H4 (cell line): ENCODE data around the gene SPATA2. TPM values are rescaled to one million over a fixed set of nuclear protein-coding genes. Genes with fewer than 3 reads are reported as not detected.
"Not testable (repeated sequence)": the region's sequence is repeated elsewhere in the genome, so short reads cannot be mapped to it uniquely, and the experiment has no call there.

Experiments
- DNase-seq: peaks from one replicate; pipeline ENCODE4 v3.0.0-alpha.2; 2015; ENCODE audit warnings: low spot score
- total RNA-seq: library from RNA; depleted of rRNA; stranded (reverse); fragments of >200 nt; shearing (Covaris generic); gene quantifications from 2 replicates; pipeline ENCODE4 v1.2.3, GENCODE V29; 2014; rRNA removed

SPATA2 gene, protein sequence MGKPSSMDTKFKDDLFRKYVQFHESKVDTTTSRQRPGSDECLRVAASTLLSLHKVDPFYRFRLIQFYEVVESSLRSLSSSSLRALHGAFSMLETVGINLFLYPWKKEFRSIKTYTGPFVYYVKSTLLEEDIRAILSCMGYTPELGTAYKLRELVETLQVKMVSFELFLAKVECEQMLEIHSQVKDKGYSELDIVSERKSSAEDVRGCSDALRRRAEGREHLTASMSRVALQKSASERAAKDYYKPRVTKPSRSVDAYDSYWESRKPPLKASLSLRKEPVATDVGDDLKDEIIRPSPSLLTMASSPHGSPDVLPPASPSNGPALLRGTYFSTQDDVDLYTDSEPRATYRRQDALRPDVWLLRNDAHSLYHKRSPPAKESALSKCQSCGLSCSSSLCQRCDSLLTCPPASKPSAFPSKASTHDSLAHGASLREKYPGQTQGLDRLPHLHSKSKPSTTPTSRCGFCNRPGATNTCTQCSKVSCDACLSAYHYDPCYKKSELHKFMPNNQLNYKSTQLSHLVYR
- total RNA-seq: 3.2 and 3.3 TPM in 2 replicates

DNA sequence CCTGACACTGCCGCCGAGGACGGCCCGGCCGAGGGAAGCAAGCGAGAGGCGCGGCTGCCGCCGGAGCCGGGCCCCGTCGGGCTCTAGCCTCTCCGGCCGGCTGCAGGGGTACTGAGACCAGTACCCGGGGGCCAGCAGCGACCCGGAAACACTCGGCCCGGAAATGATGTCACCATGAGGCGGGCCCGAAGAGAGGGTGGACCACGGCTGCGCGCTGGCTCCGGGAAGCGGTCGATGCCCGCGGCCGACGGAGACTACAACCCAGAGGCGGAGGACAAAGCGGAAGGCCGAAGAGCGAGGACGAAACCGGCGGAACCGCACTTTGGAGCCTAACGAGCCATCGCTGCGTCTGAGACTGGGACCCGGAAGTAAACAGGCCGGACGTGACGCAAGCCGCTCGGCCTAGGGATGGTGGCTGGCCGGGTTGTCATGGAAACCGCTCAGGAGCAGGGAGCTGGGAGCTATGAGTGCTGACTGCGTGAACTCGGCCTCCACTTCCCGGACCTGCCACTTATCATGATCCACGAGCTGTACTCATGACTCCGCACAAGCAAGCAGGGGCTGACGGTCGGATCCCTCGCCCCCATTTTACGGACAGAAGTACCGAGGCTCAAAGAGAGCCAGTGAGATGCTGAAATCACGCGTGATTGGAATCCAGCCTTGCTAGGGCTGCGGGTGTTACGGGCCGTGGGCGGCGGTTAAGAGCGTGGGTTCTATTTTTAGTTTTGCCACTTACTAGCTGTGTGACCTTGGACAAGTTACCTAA lies at the start of gene SPATA2:
SPATA2 (minus strand) TSS at position 150 of the 766 bp plus-strand sequence. CDS start 7,039 bp downstream, outside the sequence.
- peak; percentile 93 for DNase-seq

DNA sequence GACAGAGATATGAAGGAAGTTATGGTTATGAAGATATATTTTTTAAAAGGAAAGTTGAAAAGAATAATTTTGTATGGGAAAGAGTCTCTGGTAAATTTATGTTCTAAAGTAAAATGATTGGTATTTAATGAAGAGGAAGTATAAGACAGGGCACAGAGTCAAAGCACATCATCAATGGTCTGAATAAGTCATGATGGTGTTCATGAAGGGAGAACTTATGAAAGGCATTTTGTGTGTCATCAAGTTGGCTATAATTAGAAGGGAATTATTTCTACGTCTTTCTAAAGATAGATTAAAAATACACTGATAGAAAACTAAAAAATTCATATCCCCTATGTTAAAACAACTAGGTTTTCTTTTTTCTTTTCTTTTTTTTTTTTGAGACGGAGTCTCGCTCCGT lies 46.1 kb upstream of the SPATA2 start:
- DNase-seq: no peak

DNA sequence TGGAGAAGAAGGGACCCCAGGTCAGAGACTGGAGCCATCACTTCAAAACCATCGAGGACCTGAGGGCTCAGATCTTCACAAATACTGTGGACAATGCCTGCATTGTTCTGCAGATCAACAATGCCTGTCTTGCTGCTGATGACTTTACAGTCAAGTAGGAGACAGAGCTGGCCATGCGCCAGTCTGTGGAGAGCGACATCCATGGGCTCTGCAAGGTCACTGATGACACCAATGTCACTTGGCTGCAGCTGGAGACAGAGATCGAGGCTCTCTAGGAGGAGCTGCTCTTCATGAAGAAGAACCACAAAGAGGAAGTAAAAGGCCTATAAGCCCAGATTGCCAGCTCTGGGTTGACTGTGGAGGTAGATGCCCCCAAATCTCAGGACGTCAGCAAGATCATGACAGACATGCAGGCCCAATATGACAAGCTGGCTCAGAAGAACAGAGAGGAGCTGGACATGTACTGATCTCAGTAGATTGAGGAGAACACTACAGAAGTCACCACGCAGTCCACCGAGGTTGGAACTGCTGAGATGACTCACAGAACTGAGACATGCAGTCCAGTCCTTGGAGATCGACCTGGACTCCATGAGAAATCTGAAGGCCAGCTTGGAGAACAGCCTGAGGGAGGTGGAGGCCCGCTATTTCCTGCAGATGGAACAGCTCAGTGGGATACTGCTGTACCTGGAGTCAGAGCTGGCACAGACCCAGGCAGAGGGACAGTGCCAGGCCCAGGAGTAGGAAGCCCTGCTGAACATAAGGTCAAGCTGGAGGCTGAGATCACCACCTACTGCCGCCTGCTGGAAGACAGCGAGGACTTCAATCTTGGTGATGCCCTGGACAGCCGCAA lies 42.0 kb upstream of the SPATA2 start:
- DNase-seq: not testable (repeated sequence)

DNA sequence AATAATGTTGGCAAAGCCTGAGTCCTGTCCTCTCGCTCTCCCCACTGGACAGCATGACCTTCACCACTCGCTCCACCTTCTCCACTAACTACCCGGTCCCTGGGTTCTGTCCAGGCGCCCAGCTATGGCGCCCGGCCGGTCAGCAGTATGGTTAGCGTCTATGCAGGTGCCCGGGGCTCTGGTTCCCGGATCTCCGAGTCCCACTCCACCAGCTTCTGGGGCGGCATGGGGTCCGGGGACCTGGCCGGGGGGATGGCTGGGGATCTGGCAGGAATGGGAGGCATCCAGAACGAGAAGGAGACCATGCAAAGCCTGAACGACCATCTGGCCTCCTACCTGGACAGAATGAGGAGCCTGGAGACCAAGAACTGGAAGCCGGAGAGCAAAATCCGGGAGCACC lies 41.4 kb upstream of the SPATA2 start:
- DNase-seq: no peak

DNA sequence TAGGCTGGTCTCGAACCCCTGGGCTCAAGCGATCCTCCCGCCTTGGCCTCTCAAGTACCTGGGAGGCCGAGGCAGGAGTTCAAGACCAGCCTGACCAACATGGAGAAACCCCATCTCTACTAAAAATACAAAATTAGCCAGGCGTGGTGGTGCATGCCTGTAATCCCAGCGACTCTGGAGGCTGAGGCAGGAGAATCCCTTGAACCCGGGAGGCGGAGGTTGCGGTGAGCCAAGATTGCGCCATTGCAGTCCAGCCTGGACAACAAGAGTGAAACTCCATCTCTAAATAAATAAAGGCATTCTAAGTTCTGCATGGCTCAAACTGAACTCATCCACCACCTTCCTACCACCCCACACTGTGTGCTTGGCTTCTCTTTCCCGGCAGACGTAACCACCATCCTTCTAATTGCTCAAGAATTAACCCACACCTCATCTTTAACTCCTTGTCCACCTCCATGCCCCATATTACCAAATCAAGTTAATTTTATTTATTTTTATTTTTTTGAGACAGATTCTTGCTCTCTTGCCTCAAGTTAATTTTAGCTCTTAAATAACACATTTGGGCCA lies 40.6 kb upstream of the SPATA2 start:
- DNase-seq: not testable (repeated sequence)

DNA sequence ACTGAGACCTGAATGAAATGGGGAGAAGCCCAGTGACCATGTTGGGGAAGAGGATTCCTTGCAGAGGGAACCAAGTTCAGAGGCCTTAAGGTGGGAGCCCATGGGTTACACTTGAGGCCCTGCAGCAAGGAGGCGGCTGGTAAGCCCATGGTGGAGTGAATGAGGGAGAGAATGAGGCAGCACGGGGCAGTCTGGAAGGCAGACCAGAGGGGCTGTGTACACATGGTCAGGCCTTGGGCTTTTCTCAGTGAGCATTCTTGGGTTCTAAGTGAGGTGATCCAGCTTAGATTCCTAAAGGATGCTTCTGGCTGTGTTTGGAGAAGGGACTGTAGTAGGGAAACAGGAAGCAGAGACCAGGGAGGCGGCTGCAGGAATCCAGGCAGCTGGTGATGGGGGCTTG lies 39.8 kb upstream of the SPATA2 start:
- DNase-seq: no peak

DNA sequence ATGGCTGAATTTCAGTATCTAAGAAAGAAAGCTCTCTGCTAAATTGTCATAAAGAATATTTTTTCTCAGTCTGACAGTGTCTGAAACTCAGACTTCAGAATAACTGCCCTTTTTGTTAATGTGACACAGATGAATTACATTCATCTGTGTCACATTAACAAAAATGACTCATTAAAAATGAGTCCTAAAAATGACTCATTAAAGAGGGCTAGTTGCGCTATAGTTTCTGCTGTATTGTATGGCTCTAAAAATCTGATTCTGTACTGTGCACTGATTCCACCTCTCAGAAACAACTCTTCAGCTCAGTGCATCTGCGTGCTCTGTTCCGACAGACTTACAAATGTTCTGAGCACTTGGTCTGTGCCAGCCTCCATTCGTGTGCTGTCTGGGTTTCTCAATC lies 35.8 kb upstream of the SPATA2 start:
- no peak for DNase-seq

DNA sequence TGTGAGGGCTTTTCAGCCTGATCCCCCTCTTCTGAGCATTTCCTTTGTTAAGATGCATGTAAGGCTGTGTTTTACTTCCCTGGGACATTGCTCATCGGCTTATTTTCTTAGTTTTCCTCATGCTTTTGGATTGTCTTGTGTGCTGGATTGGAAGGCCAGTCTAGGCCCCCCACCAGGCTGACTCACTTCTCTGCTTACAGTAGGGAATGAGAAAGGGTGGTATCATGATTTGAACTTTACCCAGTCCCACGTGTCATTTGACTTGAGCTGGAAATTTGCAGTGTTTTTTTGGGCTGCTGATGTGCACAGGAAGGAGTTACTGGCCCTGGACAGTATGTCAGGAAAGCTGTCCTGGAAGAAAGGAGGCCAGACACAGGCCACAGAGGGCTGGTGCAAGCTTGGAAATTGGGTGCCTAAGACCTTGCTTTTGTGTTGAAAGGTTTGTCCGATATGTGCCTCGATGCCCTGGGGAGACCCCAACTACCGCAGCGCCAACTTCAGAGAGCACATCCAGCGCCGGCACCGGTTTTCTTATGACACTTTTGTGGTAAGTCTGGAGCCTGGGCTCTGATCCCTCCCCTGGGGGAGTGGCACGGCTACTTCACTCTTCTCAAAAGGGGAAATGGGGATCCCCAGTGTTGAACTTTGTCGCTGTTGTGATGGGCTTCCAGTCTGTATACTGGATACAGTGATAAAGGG lies 33.6 kb upstream of the SPATA2 start:
- no peak for DNase-seq

DNA sequence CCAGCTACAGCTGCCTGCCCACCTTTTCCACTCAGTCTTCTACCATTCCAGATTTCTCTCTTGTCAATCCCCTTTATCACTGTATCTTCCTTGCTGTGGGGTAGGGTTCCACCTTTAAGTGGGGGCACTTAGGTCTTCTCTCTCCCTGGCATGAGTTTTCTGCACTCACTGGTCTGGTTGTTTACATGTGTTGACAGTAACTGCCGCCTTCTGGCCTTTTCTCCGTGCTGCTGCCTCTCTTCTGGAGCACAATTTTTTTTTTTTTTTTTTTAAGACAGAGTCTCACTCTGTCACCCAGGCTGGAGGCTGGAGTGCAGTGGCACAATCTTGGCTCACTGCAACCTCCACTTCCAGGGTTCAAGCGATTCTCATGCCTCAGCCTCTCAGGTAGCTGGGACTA lies 32.8 kb upstream of the SPATA2 start:
- no peak for DNase-seq

DNA sequence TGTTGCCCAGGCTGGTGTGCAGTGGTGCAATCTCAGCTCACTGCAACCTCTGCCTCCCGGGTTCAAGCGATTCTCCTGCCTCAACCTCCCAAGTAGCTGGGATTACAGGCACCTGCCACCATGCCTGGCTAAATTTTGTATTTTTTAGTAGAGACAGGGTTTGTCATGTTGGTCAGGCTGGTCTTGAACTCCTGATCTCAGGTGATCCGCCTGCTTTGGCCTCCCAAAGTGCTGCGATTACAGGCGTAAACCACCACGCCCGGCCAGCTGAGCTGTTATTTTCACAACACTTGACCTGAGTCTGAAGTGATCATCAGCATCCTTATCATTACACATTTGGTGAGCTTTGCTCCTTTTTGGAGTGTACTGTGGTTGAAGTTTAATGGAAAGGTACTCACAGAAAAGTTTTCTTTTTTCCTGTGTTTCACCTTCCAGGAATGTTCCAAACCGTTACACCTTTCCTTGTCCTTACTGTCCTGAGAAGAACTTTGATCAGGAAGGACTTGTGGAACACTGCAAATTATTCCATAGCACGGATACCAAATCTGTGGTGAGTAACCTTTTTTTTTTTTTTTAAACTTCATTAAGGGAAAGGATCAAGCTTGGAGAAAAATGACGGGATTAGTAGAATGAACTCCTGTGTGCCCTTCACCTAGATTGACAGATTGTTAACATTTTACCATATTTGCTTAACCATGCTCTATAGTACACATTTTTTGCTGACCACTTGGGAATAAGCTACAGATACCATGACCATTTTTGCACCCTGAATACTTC lies 30.6 kb upstream of the SPATA2 start:
- DNase-seq: no peak

DNA sequence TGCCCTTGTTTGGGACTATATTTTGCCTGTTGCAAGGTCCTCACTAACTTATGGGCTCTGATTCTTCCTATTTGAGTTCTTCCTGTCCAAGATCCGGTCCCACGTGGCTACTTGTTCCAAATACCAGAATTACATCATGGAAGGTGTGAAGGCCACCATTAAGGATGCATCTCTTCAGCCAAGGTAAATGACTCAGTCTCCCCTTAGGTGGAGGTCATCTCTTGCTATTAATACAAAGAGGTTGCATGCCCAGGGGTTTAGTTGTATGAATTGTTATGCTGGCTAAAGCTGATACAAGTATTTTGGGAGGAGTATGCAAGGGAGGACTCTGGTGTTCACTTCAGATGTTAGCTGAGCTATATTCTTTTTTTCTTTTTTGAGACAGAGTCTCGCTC lies 30.0 kb upstream of the SPATA2 start:
- no peak for DNase-seq

DNA sequence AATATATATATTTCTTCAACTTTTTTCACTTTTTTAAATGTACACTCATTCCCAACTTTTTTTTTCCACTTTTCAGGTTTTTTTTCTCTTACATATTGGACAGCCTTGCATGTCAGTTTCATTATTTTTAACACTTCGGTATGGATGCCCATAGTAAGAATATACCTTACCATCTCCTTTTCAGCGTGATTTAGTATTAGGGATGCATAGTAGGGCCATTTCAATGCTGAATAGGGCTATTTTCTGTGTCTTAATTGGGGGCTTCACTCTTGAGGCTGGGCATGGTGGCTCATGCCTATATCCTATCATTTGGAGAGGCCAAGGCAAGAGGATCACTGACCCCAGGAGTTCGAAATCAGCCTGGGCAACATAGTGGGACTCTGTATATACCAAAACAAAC lies 27.6 kb upstream of the SPATA2 start:
- no peak for DNase-seq

DNA sequence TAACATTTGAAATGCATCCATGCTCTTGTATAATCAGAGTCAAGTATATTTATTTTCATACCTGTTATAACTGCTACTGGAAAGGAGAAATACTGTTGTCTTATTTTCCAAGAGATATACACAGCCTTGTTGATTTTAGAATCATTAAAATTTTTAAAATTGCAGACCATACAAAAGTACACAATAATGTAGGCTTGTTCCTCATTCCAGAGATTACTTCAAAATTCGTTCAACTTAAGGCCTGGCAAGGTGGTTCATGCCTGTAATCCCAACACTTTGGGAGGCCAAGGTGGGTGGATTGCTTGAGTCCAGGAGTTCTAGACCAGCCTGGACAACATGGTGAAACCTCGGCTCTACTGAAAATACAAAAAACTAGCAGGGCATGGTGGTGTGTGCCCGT lies 27.0 kb upstream of the SPATA2 start:
- no peak for DNase-seq

DNA sequence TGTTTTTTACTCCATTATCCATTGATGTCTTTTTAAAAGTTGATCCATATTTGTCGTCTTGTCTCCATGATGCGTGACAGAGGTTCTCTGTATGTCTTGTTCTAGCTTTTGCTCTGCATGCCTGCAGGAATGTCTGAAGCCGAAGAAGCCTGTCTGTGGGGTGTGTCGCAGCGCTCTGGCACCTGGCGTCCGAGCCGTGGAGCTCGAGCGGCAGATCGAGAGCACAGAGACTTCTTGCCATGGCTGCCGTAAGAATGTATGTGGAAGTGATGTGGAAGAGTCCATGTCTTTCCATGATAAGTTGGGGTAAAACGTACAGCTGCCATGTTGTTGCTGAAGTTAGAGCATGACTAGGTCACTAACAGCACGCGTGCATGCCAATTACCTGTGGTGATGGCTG lies 26.1 kb upstream of the SPATA2 start:
- no peak for DNase-seq

DNA sequence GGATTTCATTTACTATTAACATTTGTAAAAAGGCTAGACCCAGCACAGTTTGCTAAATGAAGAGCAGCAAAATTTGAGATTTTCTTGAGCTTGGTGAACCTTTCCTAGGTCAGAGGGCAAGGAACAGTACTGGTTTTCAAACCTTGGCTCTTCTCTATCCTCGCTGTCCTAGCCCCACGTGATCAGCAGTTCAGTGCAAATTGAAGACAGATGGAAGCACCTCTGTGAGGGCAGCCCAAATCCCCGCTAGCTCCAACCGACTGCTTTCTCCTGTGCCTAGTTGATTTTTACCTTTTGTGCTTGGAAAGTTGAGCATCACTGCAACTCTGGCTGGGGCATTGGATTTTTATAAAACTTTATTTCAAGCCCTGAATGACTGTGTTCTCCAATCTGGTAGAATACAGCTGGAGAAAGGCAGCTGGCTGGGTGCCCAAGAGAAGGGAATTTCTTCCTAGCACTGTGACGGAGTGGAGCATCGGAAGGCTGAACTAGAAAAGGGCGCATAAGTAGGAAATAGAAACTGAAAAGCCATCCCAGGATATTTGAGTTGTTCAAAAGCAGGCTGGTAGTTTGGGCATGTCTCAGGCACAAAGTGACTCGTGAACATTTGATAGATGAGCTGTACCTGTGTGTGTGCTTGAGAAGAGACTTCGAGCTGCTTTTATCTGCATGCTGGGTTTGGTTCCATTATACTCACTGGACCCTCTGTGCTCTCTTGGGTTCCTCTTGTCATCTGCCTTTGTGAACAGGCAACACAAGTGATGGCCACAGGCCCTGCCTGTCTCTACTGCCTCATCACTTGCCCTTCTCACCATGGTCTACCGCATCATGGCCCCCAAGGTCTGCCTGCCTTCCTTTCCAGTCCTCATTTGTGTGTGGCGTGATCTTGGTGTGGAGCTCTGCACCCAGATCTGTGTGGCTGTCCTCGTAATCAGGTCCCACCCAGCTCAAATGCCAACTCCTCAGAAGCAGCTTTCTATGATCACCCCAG lies 23.1 kb upstream of the SPATA2 start:
- no peak for DNase-seq

DNA sequence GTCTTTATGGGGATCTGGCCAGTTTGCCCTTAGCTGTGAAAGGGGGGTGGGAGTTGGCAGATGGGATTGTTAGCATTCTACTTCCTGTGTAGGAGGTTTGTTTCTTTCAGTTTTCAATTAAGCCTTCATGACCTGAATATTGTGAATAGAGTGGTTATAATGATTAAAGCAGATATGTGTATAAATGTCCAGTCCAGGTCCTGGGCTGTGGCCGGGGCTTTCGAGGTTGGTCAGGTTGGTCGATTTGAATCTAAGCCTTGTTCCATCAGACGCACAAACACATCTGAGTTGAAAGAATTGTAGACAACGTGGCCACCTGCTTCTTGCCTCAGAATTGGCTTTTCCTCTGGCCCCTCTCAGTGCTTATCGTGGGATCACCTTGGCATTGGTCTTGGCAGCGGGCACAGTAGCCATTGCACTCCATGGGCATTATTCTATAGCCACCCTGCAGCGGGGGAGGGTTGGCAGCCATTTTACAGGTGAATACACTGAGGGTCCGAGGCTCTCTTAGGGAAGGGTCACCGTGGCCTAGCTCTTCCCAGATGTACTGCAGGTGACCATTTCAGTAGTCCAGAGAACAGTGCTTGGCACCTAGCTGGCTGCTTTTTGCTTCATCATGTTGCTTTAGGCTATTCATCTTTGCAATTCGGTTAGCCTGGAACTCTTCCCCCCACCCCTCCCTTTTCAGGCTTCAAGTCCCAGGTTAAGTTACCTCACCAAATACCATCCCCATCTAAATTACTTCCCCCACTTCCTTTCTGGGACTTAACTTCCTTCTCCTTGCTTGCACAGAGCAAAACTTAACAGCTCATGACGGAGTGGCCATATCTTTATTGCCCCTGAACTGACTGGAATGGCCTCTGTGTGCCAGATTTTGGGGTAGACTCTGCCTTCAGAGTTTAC lies 21.9 kb upstream of the SPATA2 start:
- DNase-seq: no peak

DNA sequence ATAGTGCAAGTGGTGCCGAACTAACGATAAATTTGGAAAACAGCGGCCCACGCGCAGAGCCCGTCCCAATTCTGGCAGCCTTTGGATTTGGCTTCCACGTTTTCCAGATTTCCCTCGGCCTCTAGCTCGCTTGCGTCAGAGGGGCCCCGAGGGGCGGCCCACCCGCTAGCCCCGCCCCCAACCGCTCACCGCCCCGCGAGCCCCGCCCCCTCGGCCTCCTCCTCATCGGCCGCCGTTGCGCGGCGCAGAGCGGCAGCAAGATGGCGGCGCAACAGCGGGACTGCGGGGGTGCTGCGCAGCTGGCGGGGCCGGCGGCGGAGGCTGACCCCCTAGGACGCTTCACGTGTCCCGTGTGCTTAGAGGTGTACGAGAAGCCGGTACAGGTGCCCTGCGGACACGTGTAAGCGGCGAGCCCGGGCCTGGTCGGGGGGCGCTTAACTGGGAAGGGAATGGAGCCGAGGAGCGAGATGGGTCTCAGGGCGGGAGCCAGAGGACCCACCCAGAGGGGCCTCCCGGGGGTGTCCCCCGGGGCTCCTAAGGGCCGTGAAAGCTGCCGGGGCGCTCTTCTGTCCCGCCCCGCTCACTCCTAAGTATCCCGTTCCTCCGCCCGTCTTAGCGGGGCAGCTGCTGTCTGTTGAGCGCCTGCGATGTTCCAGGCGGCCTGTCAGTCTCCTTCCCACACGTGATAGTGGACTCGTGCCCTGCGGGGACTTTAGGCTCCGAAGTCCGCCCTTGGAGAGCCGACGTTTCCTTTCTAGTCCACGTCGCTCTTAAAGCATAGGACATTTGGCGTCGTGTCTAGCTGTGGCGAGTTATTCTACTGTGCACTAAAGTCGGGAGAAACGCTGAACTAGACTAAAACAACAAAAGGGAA lies 21.1 kb upstream of the SPATA2 start, which contains the start of gene RNF114:
RNF114 (plus strand) TSS at position 245 of the 874 bp plus-strand sequence; CDS start at position 261, 16 bp downstream.
- DNase-seq: peak; percentile 75
